HL-60 (cell line): ENCODE measurements around the gene SFTPA2.
"Not testable (repeated sequence)": the region's sequence is repeated elsewhere in the genome, so short reads cannot be mapped to it uniquely, and the experiment has no call there.

Experiments used
- DNase-seq, 2 experiments: peaks; one replicate each; pipeline ENCODE4 v3.0.0-alpha.2; 2010 to 2020; ENCODE audit warnings: low read depth in 1 of 2, low spot score in 1 of 2
- H3K27ac ChIP-seq: fragments of 250-450 bp; sonication (Bioruptor Pico); replicated peaks from 2 replicates; pipeline ENCODE4 v1.5.1; 2020; ENCODE audit warnings: mild to moderate bottlenecking, moderate library complexity
- H3K27me3 ChIP-seq: fragments of 250-450 bp; sonication (Bioruptor Pico); 2 replicates; pipeline ENCODE4 v1.5.1; 2021; ENCODE audit warnings: mild to moderate bottlenecking, moderate library complexity; ENCODE audit not compliant: insufficient read depth, poor library complexity, severe bottlenecking
- H3K4me3 ChIP-seq: replicated peaks from 2 replicates; pipeline ENCODE4 v1.5.1; 2011; ENCODE audit warnings: mild to moderate bottlenecking, control low read depth, low read length; ENCODE audit not compliant: insufficient read depth
- CTCF ChIP-seq: IDR thresholded peaks from one replicate; pipeline ENCODE4 v1.5.1; 2011; ENCODE audit warnings: low read length, control low read depth, inconsistent platforms; ENCODE audit not compliant: insufficient read depth
- GABPA ChIP-seq: IDR thresholded peaks from 2 replicates; pipeline ENCODE4 v1.6.1; 2012; ENCODE audit warnings: low read depth
- POLR2AphosphoS5 ChIP-seq: IDR thresholded peaks from 2 replicates; pipeline ENCODE4 v1.6.1; 2012; ENCODE audit warnings: low read depth
- REST ChIP-seq: IDR thresholded peaks from 2 replicates; pipeline ENCODE4 v1.6.1; 2012; ENCODE audit warnings: low read depth; ENCODE audit not compliant: insufficient replicate concordance
- SPI1 ChIP-seq: IDR thresholded peaks from 2 replicates; pipeline ENCODE4 v1.6.1; 2012; ENCODE audit warnings: low read depth, mild to moderate bottlenecking, borderline replicate concordance

SFTPA2 gene

GRCh38 chr10:79595510-79595909 is 35.3 kb upstream of the SFTPA2 start:
- no peak for DNase-seq
- no peaks in the 10 kb centered on the region for H3K27me3 ChIP-seq
- H3K4me3 ChIP-seq = no peak overlapping the region
- no peak overlapping the region for H3K27ac ChIP-seq
- TF ChIP-seq POLR2AphosphoS5 (no peak), CTCF (no peak), SPI1 (no peak)

GRCh38 chr10:79594565-79594964 is 34.4 kb upstream of the SFTPA2 start:
- not testable (repeated sequence) for H3K4me3 ChIP-seq, DNase-seq, H3K27ac ChIP-seq, H3K27me3 ChIP-seq

- DNase-seq = no peak
- Histone ChIP-seq H3K27ac (no peak overlapping the region), H3K27me3 (no peaks in the 10 kb centered on the region), H3K4me3 (no peak overlapping the region)
- TF ChIP-seq CTCF = no peak
- TF ChIP-seq REST = no peak
- no peak for TF ChIP-seq GABPA
- no peak for TF ChIP-seq POLR2AphosphoS5
- no peak for TF ChIP-seq SPI1
Observed at GRCh38 chr10:79593377-79593776, 33.2 kb upstream of the SFTPA2 start.

- Histone ChIP-seq H3K27ac (no peak overlapping the region), H3K27me3 (no peaks in the 10 kb centered on the region), H3K4me3 (no peak overlapping the region)
- TF ChIP-seq SPI1 (peak; percentile 26; the same call in 1 of the 2 replicates), CTCF (no peak)
- DNase-seq = peak; percentile 1 to 59
Observed at GRCh38 chr10:79588800-79589199, 28.6 kb upstream of the SFTPA2 start.

GRCh38 chr10:79586933-79587332 is 26.7 kb upstream of the SFTPA2 start:
- TF ChIP-seq REST = no peak
- TF ChIP-seq GABPA = no peak
- TF ChIP-seq CTCF = no peak
- TF ChIP-seq POLR2AphosphoS5 = no peak
- TF ChIP-seq SPI1 = no peak
- no peak overlapping the region for H3K27ac ChIP-seq
- H3K27me3 ChIP-seq = no peaks in the 10 kb centered on the region
- no peak overlapping the region for H3K4me3 ChIP-seq
- DNase-seq = no peak
